SJSA1 (cell line): ENCODE data around the gene TIAM2. TPM values are rescaled to one million over a fixed set of nuclear protein-coding genes. Genes with fewer than 3 reads are reported as not detected.
A peak's percentile ranks its signal among the peaks of the same experiment; 100 is the strongest.
"Not testable (repeated sequence)": the region's sequence is repeated elsewhere in the genome, so short reads cannot be mapped to it uniquely, and the experiment has no call there.

Experiments
- DNase-seq, 2 experiments: peaks; one replicate each; pipeline ENCODE4 v3.0.0-alpha.2; 2015 to 2020; ENCODE audit warnings: low spot score in 2 of 2, low read depth in 1 of 2
- H3K27ac ChIP-seq: fragments of 250-450 bp; sonication (Bioruptor Pico); 2 replicates; pipeline ENCODE4 v1.5.1; 2020; ENCODE audit warnings: mild to moderate bottlenecking, moderate library complexity
- H3K27me3 ChIP-seq: fragments of 250-450 bp; sonication (Bioruptor Pico); replicated peaks from 2 replicates; pipeline ENCODE4 v1.5.1; 2020; ENCODE audit warnings: mild to moderate bottlenecking, moderate library complexity
- H3K36me3 ChIP-seq: fragments of 250-450 bp; sonication (Bioruptor Pico); 2 replicates; pipeline ENCODE4 v1.5.1; 2020; ENCODE audit warnings: mild to moderate bottlenecking
- H3K4me1 ChIP-seq: fragments of 250-450 bp; sonication (Bioruptor Pico); replicated peaks from 2 replicates; pipeline ENCODE4 v1.6.1; 2021; ENCODE audit warnings: mild to moderate bottlenecking
- H3K4me3 ChIP-seq: fragments of 250-450 bp; sonication (Bioruptor Pico); 2 replicates; pipeline ENCODE4 v1.5.1; 2020; ENCODE audit warnings: mild to moderate bottlenecking
- H3K9me3 ChIP-seq: fragments of 250-450 bp; sonication (Bioruptor Pico); replicated peaks from 2 replicates; pipeline ENCODE4 v1.5.1; 2020; ENCODE audit warnings: mild to moderate bottlenecking
- total RNA-seq: library from RNA; depleted of rRNA; stranded (reverse); fragments of >200 nt; shearing (Covaris generic); gene quantifications from 2 replicates; pipeline ENCODE4 v1.2.3, GENCODE V29; 2014

The TIAM2 gene
- total RNA-seq, 1 experiment from 2014 or later: 48.3 TPM

DNA sequence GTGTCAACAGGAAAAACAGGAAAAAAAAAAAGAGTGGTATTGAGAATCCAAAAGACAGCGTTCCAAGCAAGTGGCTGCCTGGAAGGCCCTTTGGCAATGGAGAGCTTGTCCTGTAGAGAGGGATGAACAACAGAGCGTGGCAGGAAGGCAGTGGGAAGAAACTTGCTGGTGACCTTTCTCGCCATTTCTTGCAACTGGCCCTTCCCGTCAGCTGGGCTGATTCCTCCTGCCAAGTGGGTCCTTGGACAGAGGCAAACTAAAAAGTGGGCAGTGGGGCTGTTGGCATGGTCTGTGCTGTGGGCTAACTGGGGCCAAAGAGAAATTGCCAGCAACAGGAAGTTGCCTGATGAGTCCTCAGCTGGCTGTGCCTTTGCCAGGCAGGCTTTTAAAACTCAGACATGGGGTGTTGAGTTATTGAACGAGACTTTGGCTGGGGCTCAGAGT is 224.8 kb downstream of the TIAM2 start:
- H3K4me1 ChIP-seq: peaks cover 24% of the 10 kb centered on the region
- H3K9me3 ChIP-seq: no peaks in the 10 kb centered on the region
- H3K4me3 ChIP-seq: no peak overlapping the region
- no peak for DNase-seq
- H3K36me3 ChIP-seq: peaks cover 30% of the 10 kb centered on the region
- H3K27ac ChIP-seq: no peak overlapping the region
- no peaks in the 10 kb centered on the region for H3K27me3 ChIP-seq

DNA sequence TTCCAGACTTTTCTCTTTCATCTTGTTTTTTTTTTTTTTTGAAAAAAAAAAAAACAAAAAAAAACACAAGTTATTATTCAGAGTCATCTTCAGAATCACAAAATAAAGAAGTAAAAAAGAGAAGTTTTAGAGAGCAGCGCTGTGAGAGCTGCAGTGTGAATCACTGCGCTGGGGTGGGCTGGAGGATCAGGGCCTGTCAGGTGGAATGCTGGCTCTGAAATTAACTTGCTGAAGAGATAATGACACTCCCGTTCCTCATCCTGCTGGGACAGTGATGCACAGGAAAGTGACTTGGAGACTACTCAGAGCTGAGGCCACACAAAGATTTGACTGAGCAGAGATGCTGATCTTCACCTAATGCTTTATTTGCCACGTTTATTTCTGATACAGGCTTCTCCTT is 226.0 kb downstream of the TIAM2 start:
- no peak for DNase-seq
- Histone ChIP-seq H3K36me3 (peaks cover 34% of the 10 kb centered on the region), H3K27me3 (no peaks in the 10 kb centered on the region), H3K27ac (no peak overlapping the region), H3K4me1 (peaks cover 22% of the 10 kb centered on the region), H3K4me3 (no peak overlapping the region), H3K9me3 (no peaks in the 10 kb centered on the region)

DNA sequence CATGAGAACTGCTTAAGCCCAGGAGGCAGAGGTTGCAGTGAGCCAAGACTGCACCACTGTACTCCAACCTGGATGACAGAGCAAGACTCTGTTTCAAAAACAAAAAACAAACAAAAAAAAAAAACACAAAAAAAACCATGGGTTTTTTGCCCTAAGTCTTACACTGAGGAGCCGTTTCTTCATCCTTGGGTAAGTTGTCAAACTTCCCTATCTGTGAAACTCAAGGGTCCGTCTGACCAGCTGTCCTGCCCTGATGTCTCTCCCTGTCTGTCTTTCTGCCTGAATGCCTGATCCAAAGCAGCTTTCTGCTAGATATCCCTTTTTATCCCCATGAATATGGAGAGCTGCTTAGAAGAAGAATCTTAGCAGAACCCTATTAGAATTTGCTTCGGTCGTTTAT is 227.4 kb downstream of the TIAM2 start:
- Histone ChIP-seq H3K4me3 (no peak overlapping the region), H3K4me1 (peaks cover 21% of the 10 kb centered on the region), H3K27me3 (no peaks in the 10 kb centered on the region), H3K27ac (no peak overlapping the region), H3K36me3 (peaks cover 34% of the 10 kb centered on the region), H3K9me3 (no peaks in the 10 kb centered on the region)
- no peak for DNase-seq

GRCh38 chr6:155223646-155224451 is 228.7 kb downstream of the TIAM2 start:
- Histone ChIP-seq H3K4me3 (no peak overlapping the region), H3K9me3 (no peaks in the 10 kb centered on the region), H3K4me1 (peaks cover 21% of the 10 kb centered on the region), H3K27ac (peak overlapping the region; percentile 44), H3K27me3 (no peaks in the 10 kb centered on the region), H3K36me3 (peaks cover 23% of the 10 kb centered on the region)
- DNase-seq: peak; percentile 55 to 57

DNA sequence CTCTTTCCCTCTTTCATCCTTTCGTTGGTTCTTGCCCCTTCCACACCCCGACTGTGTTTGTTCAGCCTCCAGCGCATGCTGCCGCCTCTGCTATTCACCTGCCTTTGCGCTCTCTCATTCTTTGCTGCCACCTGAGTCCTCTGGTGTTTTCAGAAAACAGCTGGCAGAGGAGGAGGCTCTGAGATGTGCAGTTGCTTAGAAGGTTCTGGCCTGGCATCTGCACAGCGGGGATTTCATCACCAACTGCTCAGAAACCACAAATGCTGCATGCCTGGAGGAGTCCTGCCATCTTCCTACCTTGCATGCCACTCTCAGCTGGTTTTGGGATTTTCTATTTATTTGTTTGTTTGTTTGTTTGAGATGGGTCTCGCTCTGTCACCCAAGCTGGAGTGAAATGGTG is 229.5 kb downstream of the TIAM2 start:
- H3K27me3 ChIP-seq: no peaks in the 10 kb centered on the region

GRCh38 chr6:155227046-155227445 is 231.9 kb downstream of the TIAM2 start:
- no peaks in the 10 kb centered on the region for H3K9me3 ChIP-seq
- no peak for DNase-seq
- H3K36me3 ChIP-seq: peaks cover 24% of the 10 kb centered on the region
- no peaks in the 10 kb centered on the region for H3K27me3 ChIP-seq
- no peak overlapping the region for H3K27ac ChIP-seq
- no peak overlapping the region for H3K4me3 ChIP-seq
- H3K4me1 ChIP-seq: peaks cover 15% of the 10 kb centered on the region

More for the DNA sequence above, 229.5 kb downstream of the TIAM2 start:
- DNase-seq: no peak
- Histone ChIP-seq H3K9me3 (no peaks in the 10 kb centered on the region), H3K27ac (peak overlapping the region; percentile 44), H3K36me3 (peaks cover 28% of the 10 kb centered on the region), H3K4me1 (peaks cover 21% of the 10 kb centered on the region), H3K4me3 (no peak overlapping the region)

GRCh38 chr6:155228546-155229166 is 233.5 kb downstream of the TIAM2 start:
- no peaks in the 10 kb centered on the region for H3K9me3 ChIP-seq
- no peak overlapping the region for H3K27ac ChIP-seq
- peaks cover 24% of the 10 kb centered on the region for H3K36me3 ChIP-seq
- DNase-seq: no peak
- H3K4me1 ChIP-seq: peaks cover 14% of the 10 kb centered on the region
- no peaks in the 10 kb centered on the region for H3K27me3 ChIP-seq
- H3K4me3 ChIP-seq: no peak overlapping the region

GRCh38 chr6:155230975-155231374 is 235.9 kb downstream of the TIAM2 start:
- H3K36me3 ChIP-seq: peaks cover 28% of the 10 kb centered on the region
- not testable (repeated sequence) for H3K4me3 ChIP-seq, H3K27ac ChIP-seq, H3K27me3 ChIP-seq, H3K9me3 ChIP-seq, DNase-seq, H3K4me1 ChIP-seq

- Histone ChIP-seq H3K27ac (no peak overlapping the region), H3K4me1 (no peaks in the 10 kb centered on the region), H3K4me3 (no peak overlapping the region), H3K9me3 (no peaks in the 10 kb centered on the region), H3K36me3 (peaks cover 31% of the 10 kb centered on the region), H3K27me3 (no peaks in the 10 kb centered on the region)
- no peak for DNase-seq
Observed at GRCh38 chr6:155232848-155233247, 237.7 kb downstream of the TIAM2 start.

- H3K9me3 ChIP-seq: no peaks in the 10 kb centered on the region
- H3K4me3 ChIP-seq: no peak overlapping the region
- DNase-seq: no peak
- peaks cover 4% of the 10 kb centered on the region; the same call in 1 of the 2 replicates for H3K4me1 ChIP-seq
- no peak overlapping the region for H3K27ac ChIP-seq
- no peaks in the 10 kb centered on the region for H3K27me3 ChIP-seq
- peaks cover 37% of the 10 kb centered on the region for H3K36me3 ChIP-seq
Observed at GRCh38 chr6:155234167-155234566, 239.1 kb downstream of the TIAM2 start.

DNA sequence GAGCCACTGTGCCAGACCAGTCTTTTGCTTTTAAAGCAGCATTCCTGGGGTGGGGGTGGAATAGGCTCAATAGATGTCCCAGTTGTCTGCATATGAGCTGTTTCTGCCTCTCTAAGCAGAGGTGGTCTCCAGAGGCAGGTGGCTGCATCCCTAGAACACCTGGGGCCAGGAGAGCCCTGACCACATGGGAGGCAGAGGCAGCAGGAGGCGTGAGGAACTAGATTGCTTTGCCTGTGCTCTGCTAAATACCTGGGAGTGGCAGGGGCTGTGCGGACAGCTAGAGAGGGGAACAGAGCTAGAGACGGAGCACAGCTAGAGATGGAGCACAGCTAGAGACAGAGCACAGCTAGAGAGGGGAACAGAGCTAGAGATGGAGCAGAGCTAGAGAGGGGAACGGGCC is 239.6 kb downstream of the TIAM2 start:
- Histone ChIP-seq H3K9me3 (no peaks in the 10 kb centered on the region), H3K4me3 (no peak overlapping the region), H3K36me3 (peaks cover 36% of the 10 kb centered on the region), H3K27ac (no peak overlapping the region), H3K27me3 (no peaks in the 10 kb centered on the region), H3K4me1 (peaks cover 4% of the 10 kb centered on the region; the same call in 1 of the 2 replicates)
- no peak for DNase-seq

GRCh38 chr6:155235087-155235486 is 240.0 kb downstream of the TIAM2 start:
- H3K4me1 ChIP-seq: peaks cover 4% of the 10 kb centered on the region; the same call in 1 of the 2 replicates
- no peak for DNase-seq
- H3K27ac ChIP-seq: no peak overlapping the region
- H3K9me3 ChIP-seq: no peaks in the 10 kb centered on the region
- H3K27me3 ChIP-seq: no peaks in the 10 kb centered on the region
- peaks cover 33% of the 10 kb centered on the region for H3K36me3 ChIP-seq
- no peak overlapping the region for H3K4me3 ChIP-seq

DNA sequence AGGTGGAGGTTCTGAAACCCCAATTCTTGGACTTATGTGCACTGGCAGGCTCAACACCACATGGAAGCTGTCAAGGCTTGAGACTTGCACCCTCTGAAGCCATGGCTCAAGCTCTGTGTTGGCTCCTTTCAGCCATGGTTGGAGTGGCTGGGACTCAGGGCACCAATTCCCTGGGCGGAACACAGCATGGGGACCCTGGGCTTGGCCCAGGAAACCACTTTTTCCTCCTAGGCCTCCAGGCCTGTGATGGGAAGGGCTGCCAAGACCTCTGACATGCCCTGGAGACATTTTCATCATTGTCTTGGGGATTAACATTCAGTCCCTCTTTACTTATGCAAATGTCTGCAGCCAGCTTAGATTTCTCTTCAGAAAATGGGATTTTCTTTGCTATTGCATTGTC is 242.5 kb downstream of the TIAM2 start:
- peaks cover 4% of the 10 kb centered on the region; the same call in 1 of the 2 replicates for H3K4me1 ChIP-seq
- H3K4me3 ChIP-seq: no peak overlapping the region
- no peaks in the 10 kb centered on the region for H3K9me3 ChIP-seq
- no peak overlapping the region for H3K27ac ChIP-seq
- H3K27me3 ChIP-seq: no peaks in the 10 kb centered on the region
- DNase-seq: no peak
- peaks cover 50% of the 10 kb centered on the region for H3K36me3 ChIP-seq

DNA sequence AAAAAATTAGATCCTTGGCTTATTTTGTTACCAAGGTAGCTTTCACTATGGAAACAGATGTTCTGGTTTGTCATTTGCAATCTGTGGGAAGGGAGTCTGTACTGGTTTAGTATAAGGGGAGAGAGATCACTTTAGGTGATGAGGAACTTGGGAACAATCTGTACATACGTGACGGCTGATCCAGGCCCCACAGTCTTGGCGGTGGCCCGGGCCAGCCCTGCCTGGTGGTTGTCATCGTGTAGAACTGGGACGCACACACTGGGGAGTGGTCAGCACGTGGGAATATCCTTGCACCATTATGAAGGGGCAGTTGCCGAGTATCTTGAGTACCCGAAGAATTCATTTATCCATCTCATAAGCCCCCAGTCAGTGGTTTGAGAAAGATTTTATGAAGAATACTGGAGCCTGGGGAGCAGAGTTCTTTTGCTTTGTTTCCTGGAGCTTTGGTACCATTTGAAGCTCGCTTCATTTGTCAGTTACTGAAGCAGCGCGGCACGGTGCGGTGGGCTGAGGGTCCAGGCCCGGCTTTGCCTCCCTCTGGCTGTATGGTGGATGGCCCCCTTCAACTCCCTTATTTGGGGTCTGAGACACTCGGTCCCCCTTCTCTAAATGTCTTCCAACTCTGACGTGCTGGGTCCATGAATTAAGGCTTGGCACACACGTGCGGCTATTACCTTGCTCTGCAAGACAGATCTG is 245.9 kb downstream of the TIAM2 start:
- Histone ChIP-seq H3K4me3 (no peak overlapping the region), H3K27ac (no peak overlapping the region), H3K9me3 (no peaks in the 10 kb centered on the region), H3K4me1 (peaks cover 4% of the 10 kb centered on the region; the same call in 1 of the 2 replicates), H3K36me3 (peaks cover 69% of the 10 kb centered on the region), H3K27me3 (no peaks in the 10 kb centered on the region)
- no peak for DNase-seq
